Left ventricle myocardium inferior (tissue), 1 donor: Measurements from ENCODE around the gene OGFR. TPM values are rescaled to one million over a fixed set of nuclear protein-coding genes. Genes with fewer than 3 reads are reported as not detected.

Source experiments
- DNase-seq: peaks from one replicate; pipeline ENCODE4 v3.0.0-alpha.2; 2020
- H3K27ac ChIP-seq: fragments of 200-600 bp; replicated peaks from 2 replicates; pipeline ENCODE4 v1.8.0; 2021
- H3K27me3 ChIP-seq: fragments of 200-600 bp; 2 replicates; pipeline ENCODE4 v1.8.0; 2021; ENCODE audit warnings: low read depth
- H3K36me3 ChIP-seq: fragments of 200-600 bp; 2 replicates; pipeline ENCODE4 v1.8.0; 2021
- H3K4me1 ChIP-seq: fragments of 200-600 bp; 2 replicates; pipeline ENCODE4 v1.8.0; 2021
- H3K4me3 ChIP-seq: fragments of 200-600 bp; 2 replicates; pipeline ENCODE4 v1.8.0; 2021; ENCODE audit warnings: mild to moderate bottlenecking, moderate library complexity
- H3K9me3 ChIP-seq: fragments of 200-600 bp; replicated peaks from 2 replicates; pipeline ENCODE4 v1.8.0; 2021
- intact Hi-C: fragments of 100-400 bp; cut with micrococcal nuclease; formaldehyde crosslinking; loops from one replicate; pipeline ENCODE4 v1.11.0; 2022
- total RNA-seq: library from RNA; stranded (reverse); fragmentation: NEBNext Ultra II Directional; extraction: Animal tissue kit (Norgen Biotek cat#: 25700); gene quantifications from one replicate; pipeline ENCODE4 v1.2.1, GENCODE V29; 2021
- TF ChIP-seq, protein P1 (sequence below): fragments of 200-600 bp; IDR thresholded peaks from 2 replicates; pipeline ENCODE4 v1.8.0; 2021; ENCODE audit warnings: antibody characterized with exemption, mild to moderate bottlenecking, borderline replicate concordance
- donor health status: DM: no; HTN: yes; CAD: no; lungs with severe emphysema.

Gene OGFR
- total RNA-seq, 1 donor from 2014 or later = 19.2 TPM

DNA sequence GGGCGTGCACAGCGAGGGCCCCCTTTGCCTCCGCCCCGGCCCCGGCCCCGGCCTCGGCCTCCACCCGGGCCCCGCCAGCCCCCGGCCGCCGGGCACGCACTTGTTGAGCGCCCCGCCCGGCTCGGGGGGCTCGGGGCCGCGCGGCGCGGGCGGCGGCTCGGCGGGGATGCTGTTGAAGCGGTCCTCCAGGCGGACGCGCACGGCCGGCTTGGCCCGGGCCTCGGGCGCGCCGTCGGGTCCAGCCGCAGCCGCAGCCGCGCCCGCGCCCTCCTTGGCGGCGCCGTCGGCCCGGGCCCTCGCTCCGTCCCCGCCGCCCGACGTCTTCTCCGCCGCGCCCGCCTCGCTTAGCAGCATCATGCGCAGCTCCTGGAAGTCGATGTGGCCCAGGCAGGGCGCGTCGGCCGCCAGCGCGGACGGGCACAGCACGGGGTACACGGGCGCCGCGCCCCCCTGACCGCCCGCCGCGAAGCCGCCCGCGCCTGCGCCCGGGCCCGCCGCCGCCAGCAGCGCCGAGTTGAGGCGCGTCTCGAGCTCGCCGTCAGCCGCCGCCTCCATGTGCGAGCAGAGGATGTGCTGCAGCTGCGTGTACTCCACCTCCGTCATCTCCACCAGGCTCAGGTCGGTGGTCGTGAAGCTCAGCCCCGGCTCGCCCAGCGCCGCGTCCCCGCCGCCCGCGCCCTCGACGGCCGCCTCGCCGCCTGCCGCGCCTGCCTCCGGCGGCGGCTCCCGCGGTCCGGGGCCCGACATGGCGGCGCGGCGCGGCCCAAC, 56.5 kb downstream of the OGFR start:
- TF ChIP-seq, protein P1, sequence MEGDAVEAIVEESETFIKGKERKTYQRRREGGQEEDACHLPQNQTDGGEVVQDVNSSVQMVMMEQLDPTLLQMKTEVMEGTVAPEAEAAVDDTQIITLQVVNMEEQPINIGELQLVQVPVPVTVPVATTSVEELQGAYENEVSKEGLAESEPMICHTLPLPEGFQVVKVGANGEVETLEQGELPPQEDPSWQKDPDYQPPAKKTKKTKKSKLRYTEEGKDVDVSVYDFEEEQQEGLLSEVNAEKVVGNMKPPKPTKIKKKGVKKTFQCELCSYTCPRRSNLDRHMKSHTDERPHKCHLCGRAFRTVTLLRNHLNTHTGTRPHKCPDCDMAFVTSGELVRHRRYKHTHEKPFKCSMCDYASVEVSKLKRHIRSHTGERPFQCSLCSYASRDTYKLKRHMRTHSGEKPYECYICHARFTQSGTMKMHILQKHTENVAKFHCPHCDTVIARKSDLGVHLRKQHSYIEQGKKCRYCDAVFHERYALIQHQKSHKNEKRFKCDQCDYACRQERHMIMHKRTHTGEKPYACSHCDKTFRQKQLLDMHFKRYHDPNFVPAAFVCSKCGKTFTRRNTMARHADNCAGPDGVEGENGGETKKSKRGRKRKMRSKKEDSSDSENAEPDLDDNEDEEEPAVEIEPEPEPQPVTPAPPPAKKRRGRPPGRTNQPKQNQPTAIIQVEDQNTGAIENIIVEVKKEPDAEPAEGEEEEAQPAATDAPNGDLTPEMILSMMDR = no peak
- DNase-seq = no peak
- peaks cover 21% of the 10 kb centered on the region for H3K4me1 ChIP-seq

DNA sequence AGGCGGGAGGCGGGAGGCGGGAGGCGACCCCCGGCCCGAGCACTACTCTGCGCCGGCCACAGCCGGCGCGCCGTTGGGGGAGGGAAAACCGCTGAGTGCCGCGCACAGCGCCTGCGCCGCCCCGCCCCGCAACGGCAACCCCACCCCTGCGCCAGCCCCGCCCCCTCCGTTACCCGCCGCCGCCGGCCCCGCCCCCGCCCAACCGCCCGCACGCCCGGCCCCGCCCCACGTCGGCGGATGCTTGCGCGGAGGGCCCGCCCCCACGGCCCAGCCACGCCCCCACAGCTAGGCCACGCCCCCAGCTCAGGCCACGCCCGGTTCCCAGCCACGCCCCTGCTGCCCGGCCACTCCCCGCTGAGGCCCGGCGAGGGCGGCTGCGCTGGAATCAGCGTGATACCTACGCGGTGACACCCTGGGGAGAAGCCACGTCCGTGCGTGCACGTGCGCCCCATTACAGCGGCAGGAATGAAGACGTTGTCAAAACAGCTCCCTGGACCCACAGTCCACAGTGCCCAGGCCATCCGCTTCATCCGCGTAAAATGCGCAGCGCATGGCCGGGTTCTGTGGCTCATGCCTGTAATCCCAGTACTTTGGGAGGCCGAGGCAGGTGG, 57.2 kb downstream of the OGFR start, which contains the start of gene TCFL5:
TCFL5 (minus strand) TSS at position 97 of the 611 bp plus-strand sequence. CDS start 152 bp downstream, outside the sequence.
- intact Hi-C loops = no loop called here
- TF ChIP-seq, protein P1 = no peak
- H3K36me3 ChIP-seq = peaks cover 6% of the 10 kb centered on the region
- H3K9me3 ChIP-seq = no peaks in the 10 kb centered on the region
- no peaks in the 10 kb centered on the region for H3K27me3 ChIP-seq
- H3K27ac ChIP-seq = peak within 1 kb of the TSS; percentile 75
- H3K4me3 ChIP-seq = peak within 1 kb of the TSS; percentile 65
- peak; percentile 90 for DNase-seq
- peaks cover 21% of the 10 kb centered on the region for H3K4me1 ChIP-seq

More for the DNA sequence above, 56.5 kb downstream of the OGFR start:
- Histone ChIP-seq H3K4me3 (peak overlapping the region; percentile 65), H3K36me3 (peaks cover 12% of the 10 kb centered on the region), H3K9me3 (no peaks in the 10 kb centered on the region), H3K27ac (peak overlapping the region; percentile 27), H3K27me3 (no peaks in the 10 kb centered on the region)
- intact Hi-C loops = no loop called here

Other genes with a start within 250 kb of the OGFR start
- gene SLCO4A1, start 162.3 kb upstream of the OGFR start, total RNA-seq = 12.7 TPM
- not detected for gene NTSR1, start 96.0 kb upstream of the OGFR start, total RNA-seq
- gene MRGBP, start 8.4 kb upstream of the OGFR start, total RNA-seq = 9.8 TPM
- gene COL9A3, start 12.2 kb downstream of the OGFR start, total RNA-seq = 2.1 TPM
- gene TCFL5, start 57.0 kb downstream of the OGFR start, total RNA-seq = 6.6 TPM
- 37.0 TPM for gene DIDO1, start 121.7 kb downstream of the OGFR start, total RNA-seq
- 16.2 TPM for gene GID8, start 133.3 kb downstream of the OGFR start, total RNA-seq
- 0.47 TPM for gene SLC17A9, start 147.9 kb downstream of the OGFR start, total RNA-seq
- not detected for gene BHLHE23, start 202.1 kb downstream of the OGFR start, total RNA-seq